Esophagus muscularis mucosa (tissue), 3 donors: ENCODE measurements around the gene C1orf105.

ENCODE experiments used
- CTCF ChIP-seq, 3 experiments: fragments of 200-600 bp in 2 of 3; fragments of 450-650 bp in 1 of 3; sonication (generic) in 2 of 3; IDR thresholded peaks; one replicate each; pipeline ENCODE4 v1.5.1; 2017 to 2019; ENCODE audit warnings: antibody characterized with exemption in 3 of 3, mild to moderate bottlenecking in 2 of 3, moderate library complexity in 1 of 3
- POLR2A ChIP-seq: fragments of 450-650 bp; IDR thresholded peaks from one replicate; pipeline ENCODE4 v1.6.1; 2017; ENCODE audit warnings: antibody characterized with exemption, moderate library complexity, mild to moderate bottlenecking, low read depth

DNA sequence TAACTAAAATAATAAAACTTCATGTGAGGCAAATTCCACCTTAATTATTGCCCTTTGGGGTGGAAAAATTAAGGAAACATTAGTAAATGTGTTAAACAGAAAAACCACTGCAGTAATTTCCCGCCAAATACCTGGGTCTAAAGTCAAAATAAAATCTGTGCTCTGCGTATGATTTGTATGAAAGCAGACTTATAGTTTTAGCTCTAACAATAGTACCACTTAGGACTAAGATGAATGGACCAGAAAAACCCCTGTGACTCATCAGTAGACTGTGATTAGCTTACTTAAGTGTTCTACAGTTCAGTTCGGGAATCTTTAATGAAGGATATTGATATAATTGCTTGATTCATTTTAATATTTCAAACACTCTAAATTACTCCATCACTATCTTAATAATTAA is 23.3 kb upstream of the C1orf105 start:
- TF ChIP-seq POLR2A (no peak), CTCF (IDR thresholded peaks at IDR 0.05) (no peak)
